HG03159 (cell line): Measurements from ENCODE around the gene POT1.

ENCODE experiments used
- ATAC-seq: cut with Tn5 transposase; IDR thresholded peaks from one replicate; pipeline ENCODE4 v1.9.1; 2021; ENCODE audit warnings: mild to moderate bottlenecking, moderate library complexity; ENCODE audit not compliant: unreplicated experiment

POT1 gene

GRCh38 chr7:124810605-124811004 is 119.0 kb downstream of the POT1 start:
- no peak for ATAC-seq

DNA sequence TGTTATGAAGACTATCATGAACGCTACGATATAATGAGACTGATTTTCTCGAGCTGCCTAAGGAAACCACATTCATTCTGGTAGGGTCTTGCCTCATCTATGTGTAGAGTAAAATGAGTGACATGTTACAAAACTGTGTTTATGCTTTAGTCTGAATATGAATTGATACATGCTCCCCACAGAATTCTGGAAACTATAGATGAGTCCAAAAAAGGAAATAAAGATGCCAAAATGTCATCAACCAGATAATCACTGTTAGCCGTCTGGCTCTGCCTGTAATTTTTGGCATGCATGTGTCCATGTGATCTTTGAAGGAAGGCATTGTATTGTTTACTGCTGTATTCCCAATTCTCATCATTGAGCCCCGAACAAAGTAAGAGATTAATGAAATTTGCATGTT is 121.4 kb downstream of the POT1 start:
- no peak for ATAC-seq

GRCh38 chr7:124801330-124801895 is 128.2 kb downstream of the POT1 start:
- no peak for ATAC-seq

DNA sequence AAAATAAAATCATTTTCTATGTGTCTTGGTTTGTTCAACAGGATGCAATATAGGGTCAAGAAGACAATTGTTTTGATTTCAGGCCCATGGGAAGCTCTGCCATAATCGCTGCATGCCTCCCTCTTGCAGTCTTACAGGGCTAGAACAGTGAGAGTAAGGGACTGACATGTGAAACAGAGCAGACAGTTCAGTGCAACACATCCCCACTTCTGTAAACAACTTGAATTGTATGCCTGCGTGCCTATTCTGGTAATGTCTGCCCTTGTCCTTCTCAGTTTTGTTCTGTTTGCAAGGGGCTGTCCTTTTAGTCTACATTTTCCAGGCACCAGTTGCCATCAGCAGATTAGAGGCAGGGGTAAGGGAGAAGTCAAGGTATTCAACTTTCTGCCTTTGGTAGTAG is 129.2 kb downstream of the POT1 start:
- ATAC-seq = no peak

GRCh38 chr7:124799448-124799847 is 130.2 kb downstream of the POT1 start:
- no peak for ATAC-seq

- ATAC-seq = no peak
Measured at GRCh38 chr7:124796771-124797170, 132.9 kb downstream of the POT1 start.

DNA sequence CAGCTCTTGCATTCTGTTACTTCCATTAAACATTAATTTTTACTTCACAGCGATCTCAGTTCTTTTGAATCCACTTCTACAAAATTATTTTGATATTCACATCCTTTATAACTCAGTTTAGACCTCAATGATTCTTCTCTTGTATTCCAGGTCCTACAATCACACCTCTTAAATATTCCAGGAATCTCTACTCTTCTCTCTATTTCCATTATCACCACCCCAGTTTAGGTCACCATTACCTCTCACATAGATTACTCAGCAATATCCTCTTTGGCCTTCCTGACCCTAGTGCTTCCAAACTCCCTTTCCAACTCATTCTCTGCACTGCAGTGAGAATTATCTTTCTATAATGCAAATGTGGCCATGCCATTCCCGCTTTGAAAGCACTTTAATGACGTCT is 136.9 kb downstream of the POT1 start:
- no peak for ATAC-seq

DNA sequence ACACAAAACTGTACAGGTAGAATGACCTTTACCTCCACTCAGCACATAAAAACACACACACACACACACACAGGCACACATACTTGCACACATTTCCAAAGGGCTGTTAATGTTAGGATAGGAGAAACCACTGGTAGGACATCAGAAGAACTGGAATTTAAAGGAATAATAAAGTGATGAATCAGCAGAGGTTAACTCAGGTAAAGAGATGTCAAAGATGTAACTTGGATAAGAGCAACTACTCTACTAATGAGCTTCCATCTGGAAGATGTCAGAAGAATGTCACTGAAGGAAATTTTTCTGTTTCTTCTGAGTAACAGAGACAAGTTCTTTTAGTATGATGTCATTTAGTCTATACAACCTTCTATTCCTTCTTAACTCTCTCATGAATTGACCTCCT is 137.6 kb downstream of the POT1 start:
- ATAC-seq = no peak

GRCh38 chr7:124791426-124791825 is 138.2 kb downstream of the POT1 start:
- no peak for ATAC-seq

- peak; percentile 56 for ATAC-seq
Measured at GRCh38 chr7:124790645-124791044, 139.0 kb downstream of the POT1 start.

DNA sequence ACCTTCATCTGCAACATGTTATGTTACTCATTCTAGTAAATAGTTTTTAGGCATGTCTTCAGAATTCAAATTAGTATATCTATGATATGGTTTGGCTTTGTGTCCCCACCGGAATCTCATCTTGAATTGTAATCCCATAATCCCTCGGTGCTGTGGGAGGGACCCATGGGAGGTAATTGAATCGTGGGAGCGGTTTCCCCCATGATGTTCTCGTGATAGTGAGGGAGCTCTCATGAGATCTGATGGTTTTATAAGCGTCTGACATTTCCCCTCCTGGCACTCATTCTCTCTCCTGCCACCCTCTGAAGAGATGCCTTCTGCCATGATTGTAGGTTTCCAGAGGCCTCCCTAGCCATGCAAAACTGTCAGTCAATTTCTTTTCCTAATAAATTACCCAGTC is 143.6 kb downstream of the POT1 start:
- ATAC-seq = no peak

DNA sequence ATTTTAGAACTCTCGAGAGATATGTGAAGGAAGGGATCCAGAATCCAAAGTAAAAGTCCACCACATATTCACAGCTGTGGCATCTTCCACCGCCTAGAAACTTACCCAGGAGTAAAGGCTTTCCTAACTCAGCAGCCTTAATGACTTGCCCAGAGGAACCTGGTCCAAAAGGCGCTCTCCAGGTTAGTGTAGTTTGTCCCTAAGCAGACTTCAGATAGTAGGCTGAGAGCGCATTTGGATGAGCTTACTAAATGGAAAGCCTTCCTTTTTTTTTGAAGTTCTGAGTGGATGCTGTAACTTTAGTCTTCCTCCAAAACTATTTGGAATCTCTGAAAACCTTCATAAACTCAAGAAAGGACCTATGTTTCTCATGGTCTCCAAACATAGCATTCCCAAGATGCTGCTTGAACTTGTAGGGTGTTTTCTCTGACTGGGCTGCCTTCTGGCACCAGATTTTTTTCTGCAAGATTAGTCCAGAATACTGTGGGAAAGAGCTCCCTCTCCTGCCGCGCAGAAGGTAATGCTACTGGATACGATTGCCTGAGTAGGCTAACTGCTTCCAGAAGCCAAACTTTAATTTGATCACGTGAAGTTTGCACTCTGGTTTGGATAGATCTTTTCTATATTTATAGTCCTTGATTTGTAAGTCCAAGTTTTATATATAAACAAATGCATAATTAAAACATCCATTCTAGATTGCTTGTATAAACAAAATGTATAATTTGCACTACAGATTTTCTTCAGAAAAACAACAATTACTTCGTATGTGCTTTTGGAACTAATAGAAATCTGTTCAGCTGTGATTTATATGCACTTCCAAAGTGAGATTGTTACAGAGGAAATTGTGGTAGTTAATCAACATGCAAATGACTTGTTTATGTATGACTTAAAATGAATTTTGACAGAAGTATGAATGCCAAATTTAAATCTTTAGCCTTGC is 144.5 kb downstream of the POT1 start:
- peak; percentile 85 for ATAC-seq

DNA sequence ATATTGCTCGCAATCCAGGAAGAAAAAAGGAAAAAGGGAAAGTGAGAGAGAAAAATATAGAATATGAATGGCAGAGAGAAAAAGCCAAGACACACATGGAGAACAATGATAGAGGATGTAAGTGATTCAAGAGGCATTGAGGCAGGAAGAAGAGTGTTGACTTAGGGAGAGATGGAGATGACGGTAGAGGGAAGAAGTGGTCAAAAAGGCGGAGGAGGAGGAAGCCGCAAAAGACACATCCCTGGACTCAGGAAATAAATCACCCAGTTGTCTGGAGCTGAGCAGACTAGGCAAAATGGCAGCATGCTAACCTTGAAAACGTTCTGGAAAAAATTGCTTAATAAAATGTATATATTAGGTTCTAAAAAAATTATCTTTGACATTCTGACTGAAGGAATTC is 146.4 kb downstream of the POT1 start:
- no peak for ATAC-seq

- no peak for ATAC-seq
Measured at GRCh38 chr7:124781907-124782734, 147.5 kb downstream of the POT1 start.

GRCh38 chr7:124781418-124781817 is 148.2 kb downstream of the POT1 start:
- no peak for ATAC-seq

GRCh38 chr7:124780608-124781007 is 149.0 kb downstream of the POT1 start:
- ATAC-seq = no peak

GRCh38 chr7:124780056-124780455 is 149.6 kb downstream of the POT1 start:
- ATAC-seq = no peak

- ATAC-seq = no peak
Measured at GRCh38 chr7:124779620-124780019, 150.0 kb downstream of the POT1 start.

DNA sequence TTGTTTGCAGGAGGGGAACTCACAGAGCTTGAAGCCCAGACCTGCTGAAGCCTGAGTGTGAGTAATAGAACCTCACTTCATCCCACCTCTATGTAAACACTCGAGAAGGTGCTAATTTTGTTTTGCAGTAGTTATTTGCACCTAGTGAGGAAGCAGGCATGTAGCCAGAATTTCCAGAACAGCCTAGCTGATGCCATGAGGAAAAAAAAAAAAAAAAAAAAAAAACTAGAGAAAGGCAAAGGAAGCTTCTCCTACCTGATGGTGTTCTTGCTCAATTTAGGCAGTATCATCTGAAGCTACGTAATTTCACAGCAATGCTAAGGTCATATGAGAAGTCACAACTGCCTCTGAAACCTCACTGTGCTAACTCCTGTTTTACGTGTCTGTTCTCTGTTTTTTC is 150.4 kb downstream of the POT1 start:
- no peak for ATAC-seq

GRCh38 chr7:124777268-124777667 is 152.4 kb downstream of the POT1 start:
- no peak for ATAC-seq

GRCh38 chr7:124776153-124776552 is 153.5 kb downstream of the POT1 start:
- no peak for ATAC-seq

DNA sequence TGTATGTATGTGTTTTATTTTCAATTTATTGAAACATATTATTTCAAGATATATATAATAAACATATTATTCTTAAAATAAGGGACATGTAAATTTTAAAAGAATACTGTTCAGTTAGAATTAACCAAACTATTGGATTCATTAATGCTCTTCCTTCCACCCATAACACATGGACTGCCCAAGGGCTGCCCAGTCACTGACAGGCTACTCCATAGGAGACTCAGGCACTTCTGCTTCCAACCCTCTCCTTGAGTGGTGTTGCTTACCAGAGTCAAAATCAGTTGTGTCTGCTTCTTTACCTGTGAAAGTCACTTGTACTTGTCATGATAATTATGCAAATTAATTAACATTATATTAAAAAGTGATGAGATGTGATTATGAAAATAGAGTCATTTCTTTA is 154.2 kb downstream of the POT1 start:
- no peak for ATAC-seq
